IMR-90 (cell line): Measurements from ENCODE around the gene OR51A4. TPM values are rescaled to one million over a fixed set of nuclear protein-coding genes. Genes with fewer than 3 reads are reported as not detected.

ENCODE experiments used
- ATAC-seq: fragments of 200-7000 bp; cut with Tn5 transposase; 2 replicates; pipeline ENCODE4 v1.9.1; 2020; ENCODE audit warnings: low read depth, mild to moderate bottlenecking, moderate library complexity
- BruUV-seq: library from RNA; stranded (reverse); fragments of 400-500 nt; replicated peaks from 2 replicates; lab custom pipeline; 2021; lab: Mats Ljungman, UMichigan
- CTCF ChIA-PET: fragments of 300-600 bp; formaldehyde crosslinking; extraction: SDS; loops from one replicate; lab custom pipeline; 2021; ENCODE audit warnings: antibody characterized with exemption; lab: Yijun Ruan, JAX
- POLR2A ChIA-PET: fragments of 300-600 bp; sonication (Branson Sonifier 250); formaldehyde crosslinking; loops from one replicate; lab custom pipeline; 2022; ENCODE audit warnings: antibody characterized with exemption; ENCODE audit not compliant: unreplicated experiment; lab: Charles Lee
- DNase-seq: peaks from one replicate; pipeline ENCODE4 v3.0.0; 2013
- H2AFZ ChIP-seq: replicated peaks from 2 replicates; pipeline ENCODE3; 2013; ENCODE audit warnings: low read length, mild to moderate bottlenecking; ENCODE audit not compliant: poor library complexity
- H2AK5ac ChIP-seq: 2 replicates; pipeline ENCODE4 v1.6.1; 2013; ENCODE audit warnings: low read depth, low read length, inconsistent platforms
- H2AK9ac ChIP-seq: replicated peaks from 2 replicates; pipeline ENCODE3; 2013; ENCODE audit warnings: mild to moderate bottlenecking, low read depth, low read length, moderate library complexity; ENCODE audit not compliant: poor library complexity
- H2BK120ac ChIP-seq: 2 replicates; pipeline ENCODE4 v1.6.1; 2013; ENCODE audit warnings: low read depth, low read length, inconsistent platforms
- H2BK15ac ChIP-seq: 3 replicates; pipeline ENCODE4 v1.6.1; 2013; ENCODE audit warnings: low read depth, low read length, inconsistent platforms
- H2BK20ac ChIP-seq: 2 replicates; pipeline ENCODE4 v1.6.1; 2013; ENCODE audit warnings: low read depth, mild to moderate bottlenecking, inconsistent platforms, low read length, moderate library complexity
- H2BK5ac ChIP-seq: 2 replicates; pipeline ENCODE4 v1.6.1; 2013; ENCODE audit warnings: mild to moderate bottlenecking, low read depth, low read length, inconsistent platforms; ENCODE audit not compliant: poor library complexity, severe bottlenecking
- H3K14ac ChIP-seq: replicated peaks from 2 replicates; pipeline ENCODE4 v1.6.1; 2013; ENCODE audit warnings: low read depth, low read length, inconsistent platforms
- H3K18ac ChIP-seq: 2 replicates; pipeline ENCODE4 v1.6.1; 2013; ENCODE audit warnings: low read depth, low read length, control low read depth
- H3K23ac ChIP-seq: 2 replicates; pipeline ENCODE4 v1.6.1; 2013; ENCODE audit warnings: low read depth, low read length, inconsistent platforms
- H3K27ac ChIP-seq: 2 replicates; pipeline ENCODE4 v1.5.1; 2013; ENCODE audit warnings: mild to moderate bottlenecking, control low read depth, low read length; ENCODE audit not compliant: insufficient read depth
- H3K27me3 ChIP-seq: 2 replicates; pipeline ENCODE4 v1.6.1; 2013; ENCODE audit warnings: low read length; ENCODE audit not compliant: control insufficient read depth, insufficient read depth
- H3K36me3 ChIP-seq: 2 replicates; pipeline ENCODE4 v1.6.1; 2013; ENCODE audit warnings: low read length, mixed read lengths; ENCODE audit not compliant: control insufficient read depth, insufficient read depth
- H3K4ac ChIP-seq: 2 replicates; pipeline ENCODE4 v1.6.1; 2013; ENCODE audit warnings: low read depth, low read length, inconsistent platforms
- H3K4me1 ChIP-seq: 2 replicates; pipeline ENCODE4 v1.6.1; 2013; ENCODE audit warnings: low read length, mixed read lengths; ENCODE audit not compliant: control insufficient read depth, insufficient read depth
- H3K4me2 ChIP-seq: 2 replicates; pipeline ENCODE4 v1.6.1; 2013; ENCODE audit warnings: low read depth, mild to moderate bottlenecking, control low read depth, low read length, moderate library complexity
- H3K4me3 ChIP-seq: 2 replicates; pipeline ENCODE4 v1.5.1; 2013; ENCODE audit warnings: low read depth, mild to moderate bottlenecking, control low read depth, low read length, moderate library complexity; ENCODE audit not compliant: insufficient read depth
- H3K56ac ChIP-seq: 2 replicates; pipeline ENCODE4 v1.6.1; 2013; ENCODE audit warnings: low read length, inconsistent platforms; ENCODE audit not compliant: insufficient read depth; ENCODE audit errors: extremely low read depth
- H3K79me1 ChIP-seq, 2 experiments: 2 replicates each; pipeline ENCODE4 v1.6.1; 2013; ENCODE audit warnings: low read length in 2 of 2, inconsistent platforms in 1 of 2, low read depth in 1 of 2
- H3K9ac ChIP-seq: 2 replicates; pipeline ENCODE4 v1.6.1; 2013; ENCODE audit warnings: low read depth, low read length, control low read depth
- H3K9me1 ChIP-seq: 2 replicates; pipeline ENCODE4 v1.6.1; 2013; ENCODE audit warnings: low read length, inconsistent platforms; ENCODE audit not compliant: insufficient read depth
- H3K9me3 ChIP-seq: 2 replicates; pipeline ENCODE4 v1.6.1; 2013; ENCODE audit warnings: low read length; ENCODE audit not compliant: control insufficient read depth, insufficient read depth
- H4K20me1 ChIP-seq: 2 replicates; pipeline ENCODE4 v1.6.1; 2013; ENCODE audit warnings: low read length, inconsistent platforms; ENCODE audit not compliant: insufficient read depth
- H4K5ac ChIP-seq: 2 replicates; pipeline ENCODE4 v1.6.1; 2013; ENCODE audit warnings: mild to moderate bottlenecking, low read depth, low read length, control low read depth
- H4K8ac ChIP-seq, 2 experiments: 2 replicates each; pipeline ENCODE4 v1.6.1; 2013; ENCODE audit warnings: low read depth in 2 of 2, low read length in 2 of 2, control low read depth in 1 of 2, inconsistent platforms in 1 of 2
- H4K91ac ChIP-seq: 2 replicates; pipeline ENCODE4 v1.6.1; 2013; ENCODE audit warnings: low read depth, low read length, inconsistent platforms; ENCODE audit not compliant: insufficient read depth
- BHLHE40 ChIP-seq: fragments of 150-350 bp; IDR thresholded peaks from 2 replicates; pipeline ENCODE4 v1.6.1; 2016; ENCODE audit warnings: mild to moderate bottlenecking, low read depth, low read length
- CEBPB ChIP-seq: IDR thresholded peaks from 2 replicates; pipeline ENCODE4 v1.6.1; 2012; ENCODE audit warnings: low read depth, low read length, improper control_type of control experiment
- CHD1 ChIP-seq: IDR thresholded peaks from 2 replicates; pipeline ENCODE4 v1.6.1; 2012; ENCODE audit warnings: low read depth, low read length, improper control_type of control experiment
- CTCF ChIP-seq: conservative IDR thresholded peaks from 2 replicates; pipeline ENCODE4 v1.5.1; 2012; ENCODE audit warnings: mild to moderate bottlenecking, low read depth, low read length, improper control_type of control experiment
- ELK1 ChIP-seq: fragments of 150-350 bp; IDR thresholded peaks from 2 replicates; pipeline ENCODE4 v1.6.1; 2016; ENCODE audit warnings: low read depth, mild to moderate bottlenecking, low read length, moderate library complexity, borderline replicate concordance
- FOS ChIP-seq: fragments of 150-350 bp; IDR thresholded peaks from 2 replicates; pipeline ENCODE4 v1.6.1; 2016; ENCODE audit warnings: low read depth, low read length
- MAFK ChIP-seq: IDR thresholded peaks from 2 replicates; pipeline ENCODE4 v1.6.1; 2012; ENCODE audit warnings: low read depth, low read length, improper control_type of control experiment
- MAZ ChIP-seq: IDR thresholded peaks from 2 replicates; pipeline ENCODE4 v1.6.1; 2012; ENCODE audit warnings: low read depth, mild to moderate bottlenecking, low read length, improper control_type of control experiment, moderate library complexity, borderline replicate concordance
- MXI1 ChIP-seq: IDR thresholded peaks from 2 replicates; pipeline ENCODE4 v1.6.1; 2012; ENCODE audit warnings: low read depth, mild to moderate bottlenecking, low read length, moderate library complexity, borderline replicate concordance
- NFE2L2 ChIP-seq: fragments of 150-350 bp; IDR thresholded peaks from 2 replicates; pipeline ENCODE4 v1.6.1; 2016; ENCODE audit warnings: low read depth, mild to moderate bottlenecking, low read length
- POLR2A ChIP-seq: IDR thresholded peaks from 2 replicates; pipeline ENCODE4 v1.6.1; 2012; ENCODE audit warnings: mild to moderate bottlenecking, low read depth, low read length
- RAD21 ChIP-seq: IDR thresholded peaks from 2 replicates; pipeline ENCODE4 v1.6.1; 2012; ENCODE audit warnings: low read length, improper control_type of control experiment
- RCOR1 ChIP-seq: IDR thresholded peaks from 2 replicates; pipeline ENCODE4 v1.6.1; 2012; ENCODE audit warnings: mild to moderate bottlenecking, low read length, improper control_type of control experiment; ENCODE audit not compliant: insufficient replicate concordance
- RFX5 ChIP-seq: IDR thresholded peaks from 2 replicates; pipeline ENCODE4 v1.8.0; 2012; ENCODE audit warnings: low read depth, mild to moderate bottlenecking, low read length, moderate library complexity
- SMC3 ChIP-seq: fragments of 150-350 bp; IDR thresholded peaks from 2 replicates; pipeline ENCODE4 v1.6.1; 2016; ENCODE audit warnings: low read depth, mild to moderate bottlenecking, antibody characterized with exemption, low read length, moderate library complexity
- USF2 ChIP-seq: fragments of 150-350 bp; IDR thresholded peaks from 2 replicates; pipeline ENCODE4 v1.6.1; 2017; ENCODE audit warnings: mild to moderate bottlenecking, antibody characterized with exemption, low read length, low read depth
- WGBS, 2 experiments: methylation state at CpG; one replicate each; pipeline versions ENCODE4 v1.1.5 to v1.1.7; 2013; ENCODE audit warnings: missing lambda C conversion rate in 2 of 2; ENCODE audit not compliant: insufficient read length in 1 of 2; ENCODE audit errors: extremely low coverage in 2 of 2; 5-methylcytosine and 5-hydroxymethylcytosine counted together
- dilution Hi-C: fragments of 300-500 bp; cut with HindIII; formaldehyde crosslinking; loops from one replicate; pipeline ENCODE4 v1.14.3; 2018; ENCODE audit warnings: low sequenced_read_pairs; ENCODE audit not compliant: unreplicated experiment
- in situ Hi-C: fragments of 300-500 bp; cut with MboI; formaldehyde crosslinking; loops from 3 replicates; pipeline ENCODE4 v1.14.3; 2019; ENCODE audit warnings: low sequenced_read_pairs, inconsistent platforms, mixed read lengths
- intact Hi-C: fragments of 100-400 bp; cut with micrococcal nuclease; formaldehyde crosslinking; loops from 2 replicates; pipeline ENCODE4 v1.10.0; 2022
- polyA plus RNA-seq, 3 experiments: library from polyadenylated mRNA; depleted of rRNA; stranded (reverse); fragments of >200 nt; gene quantifications; 2 replicates each; pipeline ENCODE4 v1.2.3, GENCODE V29; 2012; ENCODE audit warnings: low replicate concordance in 1 of 3
- total RNA-seq: library from RNA; depleted of rRNA; stranded (reverse); fragments of >200 nt; gene quantifications from 2 replicates; pipeline ENCODE4 v1.2.3, GENCODE V29; 2012

OR51A4 gene
- total and polyA plus RNA-seq, 2 of the 4 experiments (the other 2 are of a cell fraction), result not detected

GRCh38 chr11:4962816-4963215, 15.4 kb upstream of the OR51A4 start:
- no peak overlapping the region for H4K8ac ChIP-seq
- H2AK5ac ChIP-seq, result no peak overlapping the region
- ChIA-PET CTCF (no interaction called here), POLR2A (no interaction called here)
- H4K5ac ChIP-seq, result no peak overlapping the region
- BruUV-seq, result no TSS peak
- dilution Hi-C loops (no loop called here), in situ Hi-C loops (no loop called here), intact Hi-C loops (no loop called here)
- H2BK120ac ChIP-seq, result no peak overlapping the region
- ATAC-seq, result no peak
- no peak overlapping the region for H3K27ac ChIP-seq
- no peak overlapping the region for H4K91ac ChIP-seq
- H3K23ac ChIP-seq, result no peak overlapping the region
- H2AK9ac ChIP-seq, result no peak overlapping the region
- no peak overlapping the region for H2AFZ ChIP-seq
- H3K9ac ChIP-seq, result no peak overlapping the region
- no peak overlapping the region for H3K56ac ChIP-seq
- no peaks in the 10 kb centered on the region for H3K9me1 ChIP-seq
- no peaks in the 10 kb centered on the region for H3K36me3 ChIP-seq
- H2BK15ac ChIP-seq, result no peak overlapping the region
- H3K4ac ChIP-seq, result no peak overlapping the region
- DNase-seq, result no peak
- H3K4me1 ChIP-seq, result no peaks in the 10 kb centered on the region
- no peaks in the 10 kb centered on the region; the same call in 1 of the 2 replicates for H3K27me3 ChIP-seq
- H3K79me1 ChIP-seq, result no peaks in the 10 kb centered on the region
- H3K14ac ChIP-seq, result no peak overlapping the region
- no peak overlapping the region for H3K4me3 ChIP-seq
- no peak overlapping the region for H2BK20ac ChIP-seq
- no peaks in the 10 kb centered on the region for H3K9me3 ChIP-seq
- no peak overlapping the region for H3K4me2 ChIP-seq
- TF ChIP-seq RCOR1, result no peak
- no peak for TF ChIP-seq NFE2L2
- no peak for TF ChIP-seq ELK1
- TF ChIP-seq MAFK, result no peak
- no peak for TF ChIP-seq MXI1
- no peak for TF ChIP-seq MAZ
- no peak for TF ChIP-seq CHD1
- TF ChIP-seq USF2, result no peak
- TF ChIP-seq RFX5, result no peak
- no peak for TF ChIP-seq CEBPB
- TF ChIP-seq BHLHE40, result no peak
- no peak for TF ChIP-seq FOS
- no peak for TF ChIP-seq SMC3
- no peak for TF ChIP-seq CTCF
- TF ChIP-seq POLR2A, result no peak
- no peak for TF ChIP-seq RAD21
- WGBS, 2 experiments, result no CpG with 5 or more reads among the region's 1 CpG
- H2BK5ac ChIP-seq, result no peak overlapping the region
- no peak overlapping the region for H3K18ac ChIP-seq
- H4K20me1 ChIP-seq, result no peaks in the 10 kb centered on the region
